ENCODE measurements around the gene PPP4R2.

PPP4R2 gene

DNA sequence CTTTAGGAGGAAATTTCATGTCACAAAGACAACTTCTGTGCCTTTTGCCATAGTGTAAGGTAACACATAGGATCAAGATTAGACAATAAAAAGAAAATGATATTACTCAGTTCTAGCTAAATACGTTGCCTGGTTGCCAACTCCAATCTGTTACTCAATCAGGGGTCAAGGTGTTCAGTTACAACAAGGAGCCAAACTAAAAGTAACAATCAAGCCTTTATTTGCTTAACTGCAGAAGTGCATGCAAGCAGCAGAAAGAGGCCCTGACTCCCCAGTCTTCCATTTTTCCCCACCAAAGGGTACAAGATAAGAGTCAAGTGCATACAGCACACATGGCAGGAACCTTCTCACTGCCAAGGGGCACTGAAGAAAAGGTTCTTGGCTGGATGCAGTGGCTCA, 28.3 kb upstream of the PPP4R2 start:
- TF ChIP-seq HDGF (IDR thresholded peaks at IDR 0.05; ENCODE audit: borderline replicate concordance), result no peak
- TF ChIP-seq NFRKB (IDR thresholded peaks at IDR 0.05), result no peak
- no peak for TF ChIP-seq L3MBTL2 (conservative IDR thresholded peaks at IDR 0.05)
- no peak for TF ChIP-seq ARNT (IDR thresholded peaks at IDR 0.05)
- no peak for TF ChIP-seq ELF4 (IDR thresholded peaks at IDR 0.05)
- TF ChIP-seq SUZ12 (IDR thresholded peaks at IDR 0.05), result no peak
- TF ChIP-seq, protein P1, sequence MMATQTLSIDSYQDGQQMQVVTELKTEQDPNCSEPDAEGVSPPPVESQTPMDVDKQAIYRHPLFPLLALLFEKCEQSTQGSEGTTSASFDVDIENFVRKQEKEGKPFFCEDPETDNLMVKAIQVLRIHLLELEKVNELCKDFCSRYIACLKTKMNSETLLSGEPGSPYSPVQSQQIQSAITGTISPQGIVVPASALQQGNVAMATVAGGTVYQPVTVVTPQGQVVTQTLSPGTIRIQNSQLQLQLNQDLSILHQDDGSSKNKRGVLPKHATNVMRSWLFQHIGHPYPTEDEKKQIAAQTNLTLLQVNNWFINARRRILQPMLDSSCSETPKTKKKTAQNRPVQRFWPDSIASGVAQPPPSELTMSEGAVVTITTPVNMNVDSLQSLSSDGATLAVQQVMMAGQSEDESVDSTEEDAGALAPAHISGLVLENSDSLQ (IDR thresholded peaks at IDR 0.05), result no peak
- TF ChIP-seq FOXK2 (IDR thresholded peaks at IDR 0.05), result no peak
- TF ChIP-seq LEF1 (IDR thresholded peaks at IDR 0.05; ENCODE audit: borderline replicate concordance), result no peak
- TF ChIP-seq TARDBP (IDR thresholded peaks at IDR 0.05), result no peak
- no peak for TF ChIP-seq FOXM1 (IDR thresholded peaks at IDR 0.05; ENCODE audit: borderline replicate concordance)
- TF ChIP-seq ZNF384 (IDR thresholded peaks at IDR 0.05), result no peak
- no peak for DNase-seq (ENCODE audit: extremely low spot score)
- POLR2A ChIA-PET, result no interaction called here
- CTCF ChIA-PET, result no interaction called here

DNA sequence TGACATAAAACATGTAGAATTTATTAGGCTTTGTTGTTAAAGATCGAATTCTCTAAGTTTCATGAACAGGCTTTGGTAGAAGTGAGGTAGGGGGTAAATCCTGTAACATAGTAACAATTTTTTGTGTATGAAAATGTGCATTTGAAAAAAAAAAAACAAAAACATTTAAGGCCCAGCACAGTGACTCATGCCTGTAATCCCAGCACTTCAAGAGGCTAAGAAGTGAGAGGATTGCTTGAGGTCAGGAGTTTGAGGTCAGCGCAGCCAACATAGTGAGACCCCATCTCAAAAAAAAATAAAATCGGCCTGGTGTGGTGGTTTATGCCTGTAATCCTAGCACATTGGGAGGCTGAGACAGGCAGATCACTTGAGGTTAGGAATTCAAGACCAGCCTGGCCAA, 26.8 kb upstream of the PPP4R2 start:
- CTCF ChIA-PET, result no interaction called here
- TF ChIP-seq SP1 (IDR thresholded peaks at IDR 0.05), result no peak
- no peak for TF ChIP-seq BHLHE40 (IDR thresholded peaks at IDR 0.05; ENCODE audit: borderline replicate concordance)
- TF ChIP-seq LEF1 (IDR thresholded peaks at IDR 0.05; ENCODE audit: borderline replicate concordance), result no peak
- no peak for TF ChIP-seq HDGF (IDR thresholded peaks at IDR 0.05; ENCODE audit: borderline replicate concordance)
- TF ChIP-seq FOXM1 (IDR thresholded peaks at IDR 0.05; ENCODE audit: borderline replicate concordance), result no peak
- TF ChIP-seq FOXA1 (IDR thresholded peaks at IDR 0.05), result no peak
- TF ChIP-seq, protein P1 (IDR thresholded peaks at IDR 0.05), result no peak
- TF ChIP-seq ARNT (IDR thresholded peaks at IDR 0.05), result no peak
- no peak for TF ChIP-seq ELF4 (IDR thresholded peaks at IDR 0.05)
- TF ChIP-seq L3MBTL2 (conservative IDR thresholded peaks at IDR 0.05), result no peak
- no peak for TF ChIP-seq NFRKB (IDR thresholded peaks at IDR 0.05)
- no peak for TF ChIP-seq FOXK2 (IDR thresholded peaks at IDR 0.05)
- no peak for TF ChIP-seq SUZ12 (IDR thresholded peaks at IDR 0.05)
- no peak for TF ChIP-seq TARDBP (IDR thresholded peaks at IDR 0.05)
- no peak for TF ChIP-seq CTBP1 (IDR thresholded peaks at IDR 0.05; ENCODE audit: borderline replicate concordance)
- no peak for TF ChIP-seq ZNF384 (IDR thresholded peaks at IDR 0.05)
- DNase-seq (ENCODE audit: extremely low spot score), result no peak
- POLR2A ChIA-PET, result no interaction called here

DNA sequence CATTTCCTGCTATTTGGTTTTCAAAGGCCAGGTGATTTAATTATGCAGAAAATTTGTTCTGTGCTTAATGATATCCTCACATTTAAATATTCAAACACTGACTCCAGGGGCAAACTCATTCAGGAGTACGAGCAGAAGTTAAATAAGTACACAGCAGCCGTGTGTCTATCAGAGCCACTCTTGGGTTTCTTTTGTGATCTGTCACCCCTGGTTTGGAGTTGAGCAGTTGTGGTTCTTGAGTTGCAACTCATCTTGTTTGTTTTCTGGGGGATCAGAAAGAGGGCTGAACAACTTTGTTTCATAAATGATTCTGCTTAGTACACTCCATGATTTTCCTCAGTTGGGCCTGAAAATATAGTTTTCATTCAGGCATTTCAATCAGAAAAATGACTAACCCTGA, 25.7 kb upstream of the PPP4R2 start:
- CTCF ChIA-PET, result no interaction called here
- TF ChIP-seq ARNT (IDR thresholded peaks at IDR 0.05), result no peak
- no peak for TF ChIP-seq ELF4 (IDR thresholded peaks at IDR 0.05)
- no peak for TF ChIP-seq FOXK2 (IDR thresholded peaks at IDR 0.05)
- TF ChIP-seq FOXM1 (IDR thresholded peaks at IDR 0.05; ENCODE audit: borderline replicate concordance), result no peak
- TF ChIP-seq TARDBP (IDR thresholded peaks at IDR 0.05), result no peak
- TF ChIP-seq HDGF (IDR thresholded peaks at IDR 0.05; ENCODE audit: borderline replicate concordance), result no peak
- TF ChIP-seq SUZ12 (IDR thresholded peaks at IDR 0.05), result no peak
- POLR2A ChIA-PET, result no interaction called here
- DNase-seq (ENCODE audit: extremely low spot score), result no peak

DNA sequence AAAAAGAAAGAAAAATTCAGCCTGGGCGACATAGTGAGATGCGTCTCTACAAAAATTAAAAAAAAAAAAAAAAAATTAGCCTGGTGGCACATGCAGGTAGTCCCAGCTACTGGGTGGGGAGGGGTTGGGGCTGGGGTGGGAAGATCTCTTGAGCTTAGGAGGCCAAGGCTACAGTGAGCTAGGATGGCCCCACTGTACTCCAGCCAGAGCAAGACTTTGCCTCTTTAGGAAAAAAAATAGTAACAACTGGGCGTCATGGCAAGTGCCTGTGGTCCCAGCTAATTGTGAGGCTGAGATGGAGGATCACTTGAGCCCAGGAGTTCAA, 23.9 kb upstream of the PPP4R2 start:
- POLR2A ChIA-PET, result no interaction called here
- TF ChIP-seq ELF4 (IDR thresholded peaks at IDR 0.05) (no peak), SUZ12 (IDR thresholded peaks at IDR 0.05) (no peak)
- CTCF ChIA-PET, result no interaction called here
- DNase-seq (ENCODE audit: extremely low spot score), result no peak

DNA sequence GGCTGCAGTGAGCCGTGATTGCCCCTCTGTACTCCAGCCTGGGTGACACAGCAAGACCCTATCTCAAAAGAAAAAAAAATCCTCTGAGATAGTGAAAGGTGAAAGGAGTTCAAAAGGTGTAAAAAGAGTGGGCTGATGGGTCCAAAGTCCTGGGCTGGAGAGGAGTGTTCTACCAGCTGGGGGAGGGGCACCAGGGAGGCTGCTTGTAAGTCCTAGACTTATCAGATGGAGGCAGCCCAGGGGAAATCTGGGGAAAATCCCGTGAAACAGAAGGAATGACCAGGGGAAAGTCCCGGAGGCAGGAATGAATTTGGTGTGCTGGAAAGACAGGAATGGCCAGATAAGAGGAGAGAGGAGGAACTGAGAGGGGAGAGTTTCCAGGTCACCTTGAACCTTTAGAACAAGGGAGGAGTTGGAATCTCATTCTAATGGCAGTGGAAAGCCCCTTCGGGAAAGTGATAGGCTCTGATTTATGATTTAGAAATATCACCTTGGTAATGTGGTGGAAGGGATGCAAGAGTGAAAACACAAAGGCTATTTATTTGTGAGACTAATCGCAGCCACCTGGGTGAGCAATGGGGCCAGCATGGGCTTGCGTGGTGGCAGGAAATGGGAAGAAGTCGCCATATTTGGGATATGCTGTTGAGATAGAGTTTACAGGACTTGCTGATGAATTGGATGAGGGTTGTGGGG, 23.4 kb upstream of the PPP4R2 start:
- ChIA-PET POLR2A (no interaction called here), CTCF (no interaction called here)
- TF ChIP-seq CTBP1 (IDR thresholded peaks at IDR 0.05; ENCODE audit: borderline replicate concordance) (no peak), FOXM1 (IDR thresholded peaks at IDR 0.05; ENCODE audit: borderline replicate concordance) (no peak), NFRKB (IDR thresholded peaks at IDR 0.05) (no peak), SP1 (IDR thresholded peaks at IDR 0.05) (no peak), ARNT (IDR thresholded peaks at IDR 0.05) (no peak), L3MBTL2 (conservative IDR thresholded peaks at IDR 0.05) (no peak), BHLHE40 (IDR thresholded peaks at IDR 0.05; ENCODE audit: borderline replicate concordance) (no peak), FOXK2 (IDR thresholded peaks at IDR 0.05) (no peak), LEF1 (IDR thresholded peaks at IDR 0.05; ENCODE audit: borderline replicate concordance) (no peak), SUZ12 (IDR thresholded peaks at IDR 0.05) (no peak), TARDBP (IDR thresholded peaks at IDR 0.05) (no peak), HDGF (IDR thresholded peaks at IDR 0.05; ENCODE audit: borderline replicate concordance) (no peak), FOXA1 (IDR thresholded peaks at IDR 0.05) (no peak), ELF4 (IDR thresholded peaks at IDR 0.05) (no peak), ZNF384 (IDR thresholded peaks at IDR 0.05) (no peak)
- TF ChIP-seq, protein P1 (IDR thresholded peaks at IDR 0.05), result no peak
- DNase-seq (ENCODE audit: extremely low spot score), result no peak

DNA sequence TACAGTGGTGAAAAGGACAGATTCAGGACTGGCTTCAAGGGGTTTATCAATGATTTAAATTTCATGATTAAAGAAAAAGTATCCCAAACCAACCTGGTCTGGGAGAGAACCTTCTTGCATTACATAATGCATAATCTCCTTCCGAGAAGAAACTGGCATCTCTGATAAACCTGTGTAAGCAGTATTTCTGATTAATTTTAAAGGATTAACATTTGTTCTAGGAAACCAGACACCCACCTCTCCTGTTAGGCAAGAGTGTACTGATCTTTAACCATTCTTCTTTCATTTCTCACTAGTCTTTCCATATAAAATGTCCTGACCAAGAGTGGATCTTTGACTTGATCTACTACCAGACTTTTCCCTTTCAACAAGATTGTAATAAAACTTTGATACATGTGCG, 22.8 kb upstream of the PPP4R2 start:
- POLR2A ChIA-PET, result no interaction called here
- TF ChIP-seq SP1 (IDR thresholded peaks at IDR 0.05), result no peak
- TF ChIP-seq FOXK2 (IDR thresholded peaks at IDR 0.05), result no peak
- no peak for TF ChIP-seq BHLHE40 (IDR thresholded peaks at IDR 0.05; ENCODE audit: borderline replicate concordance)
- TF ChIP-seq ARNT (IDR thresholded peaks at IDR 0.05), result no peak
- no peak for TF ChIP-seq LEF1 (IDR thresholded peaks at IDR 0.05; ENCODE audit: borderline replicate concordance)
- CTCF ChIA-PET, result no interaction called here
- DNase-seq (ENCODE audit: extremely low spot score), result no peak

DNA sequence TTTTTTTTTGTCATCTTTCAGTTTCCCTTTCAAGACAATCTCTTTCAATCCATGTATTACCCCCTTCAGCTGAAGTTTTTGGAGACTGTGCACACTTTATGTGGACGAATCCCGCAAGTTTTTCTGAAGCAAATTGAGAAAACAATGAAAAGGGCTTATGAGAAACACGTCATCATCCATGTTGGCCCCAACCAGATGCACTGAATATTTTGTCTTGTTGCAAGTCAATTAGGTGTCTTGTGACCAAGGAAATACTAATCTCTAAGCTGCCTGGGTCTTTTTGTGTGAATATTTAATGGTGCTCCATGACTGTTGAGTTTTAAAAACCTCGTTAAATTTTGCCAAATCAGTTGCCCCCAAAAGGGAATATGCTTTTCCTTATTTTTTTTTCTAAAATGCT, 21.7 kb upstream of the PPP4R2 start:
- POLR2A ChIA-PET, result no interaction called here
- TF ChIP-seq HDGF (IDR thresholded peaks at IDR 0.05; ENCODE audit: borderline replicate concordance) (no peak), FOXA1 (IDR thresholded peaks at IDR 0.05) (no peak), ZNF384 (IDR thresholded peaks at IDR 0.05) (no peak), NFRKB (IDR thresholded peaks at IDR 0.05) (no peak), FOXM1 (IDR thresholded peaks at IDR 0.05; ENCODE audit: borderline replicate concordance) (no peak), TARDBP (IDR thresholded peaks at IDR 0.05) (no peak), ARNT (IDR thresholded peaks at IDR 0.05) (no peak), BHLHE40 (IDR thresholded peaks at IDR 0.05; ENCODE audit: borderline replicate concordance) (no peak), SP1 (IDR thresholded peaks at IDR 0.05) (no peak), FOXK2 (IDR thresholded peaks at IDR 0.05) (no peak), L3MBTL2 (conservative IDR thresholded peaks at IDR 0.05) (no peak), ELF4 (IDR thresholded peaks at IDR 0.05) (no peak), CTBP1 (IDR thresholded peaks at IDR 0.05; ENCODE audit: borderline replicate concordance) (no peak), LEF1 (IDR thresholded peaks at IDR 0.05; ENCODE audit: borderline replicate concordance) (no peak), SUZ12 (IDR thresholded peaks at IDR 0.05) (no peak)
- TF ChIP-seq, protein P1 (IDR thresholded peaks at IDR 0.05), result no peak
- CTCF ChIA-PET, result no interaction called here
- DNase-seq (ENCODE audit: extremely low spot score), result no peak
